HG02840 (cell line): ENCODE data around the gene DLGAP1.

Source experiments
- ATAC-seq: cut with Tn5 transposase; IDR thresholded peaks from one replicate; pipeline ENCODE4 v1.9.1; 2021; ENCODE audit warnings: mild to moderate bottlenecking, moderate library complexity, moderate number of reproducible peaks; ENCODE audit not compliant: unreplicated experiment, low FRiP score

DLGAP1 gene

GRCh38 chr18:3753106-3753505, 702.0 kb downstream of the DLGAP1 start:
- ATAC-seq: no peak

GRCh38 chr18:3748086-3748485, 707.0 kb downstream of the DLGAP1 start:
- ATAC-seq: no peak

- no peak for ATAC-seq
These were observed 707.7 kb downstream of the DLGAP1 start for GRCh38 chr18:3747176-3747973.

- no peak for ATAC-seq
These were observed 712.6 kb downstream of the DLGAP1 start for GRCh38 chr18:3742541-3742940.

- no peak for ATAC-seq
These were observed 713.8 kb downstream of the DLGAP1 start for GRCh38 chr18:3741333-3741732.

- ATAC-seq: no peak
These were observed 726.2 kb downstream of the DLGAP1 start for GRCh38 chr18:3728704-3729437.

- no peak for ATAC-seq
These were observed 727.8 kb downstream of the DLGAP1 start for GRCh38 chr18:3727274-3727673.

GRCh38 chr18:3726238-3726951, 728.7 kb downstream of the DLGAP1 start:
- no peak for ATAC-seq

- ATAC-seq: no peak
These were observed 730.0 kb downstream of the DLGAP1 start for GRCh38 chr18:3725115-3725514.

GRCh38 chr18:3723554-3723953, 731.6 kb downstream of the DLGAP1 start:
- no peak for ATAC-seq

- no peak for ATAC-seq
These were observed 732.3 kb downstream of the DLGAP1 start for GRCh38 chr18:3722649-3723433.

GRCh38 chr18:3721771-3722648, 733.1 kb downstream of the DLGAP1 start:
- no peak for ATAC-seq

GRCh38 chr18:3720818-3721545, 734.1 kb downstream of the DLGAP1 start:
- no peak for ATAC-seq

GRCh38 chr18:3720159-3720558, 734.9 kb downstream of the DLGAP1 start:
- ATAC-seq: no peak

GRCh38 chr18:3717376-3718025, 737.6 kb downstream of the DLGAP1 start:
- ATAC-seq: no peak

GRCh38 chr18:3716116-3716660, 738.9 kb downstream of the DLGAP1 start:
- ATAC-seq: no peak

- no peak for ATAC-seq
These were observed 739.7 kb downstream of the DLGAP1 start for GRCh38 chr18:3715231-3716080.
